ENCODE measurements around the gene RAB15.

The RAB15 gene

GRCh38 chr14:64971943-64972791, at the start of gene RAB15:
TSS of gene RAB15 (minus strand) at chr14:64972336. CDS start at chr14:64972076, 260 bp downstream.
- DNase-seq (ENCODE audit: low spot score) = no peak

GRCh38 chr14:65019944-65020566, 47.9 kb upstream of the RAB15 start:
- peak; percentile 98 for DNase-seq (ENCODE audit: low spot score)

GRCh38 chr14:65016471-65016870, 44.3 kb upstream of the RAB15 start:
- peak; percentile 93 for DNase-seq (ENCODE audit: low spot score)

GRCh38 chr14:65015391-65015790, 43.3 kb upstream of the RAB15 start:
- peak; percentile 95 for DNase-seq (ENCODE audit: low spot score)

DNA sequence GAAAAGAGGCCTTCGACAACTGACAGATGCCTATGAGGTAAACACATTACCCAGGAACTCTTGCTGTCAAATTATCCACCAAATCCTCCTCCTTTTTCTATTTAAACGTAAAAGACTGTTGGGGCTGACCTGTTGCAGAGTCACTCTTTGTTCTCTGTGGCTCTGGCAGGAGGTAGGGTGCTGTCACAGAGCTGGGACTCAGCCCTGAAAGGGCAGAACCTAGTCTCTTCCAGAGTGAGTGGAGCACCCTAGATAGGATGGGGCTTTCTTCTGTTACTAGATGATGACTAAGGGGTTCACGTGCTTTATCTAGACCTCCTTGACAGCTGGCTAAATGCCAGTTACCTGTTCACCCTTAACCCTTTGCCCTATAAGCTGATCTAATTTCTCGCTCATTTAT, 40.2 kb upstream of the RAB15 start:
- DNase-seq (ENCODE audit: low spot score) = peak; percentile 57

DNA sequence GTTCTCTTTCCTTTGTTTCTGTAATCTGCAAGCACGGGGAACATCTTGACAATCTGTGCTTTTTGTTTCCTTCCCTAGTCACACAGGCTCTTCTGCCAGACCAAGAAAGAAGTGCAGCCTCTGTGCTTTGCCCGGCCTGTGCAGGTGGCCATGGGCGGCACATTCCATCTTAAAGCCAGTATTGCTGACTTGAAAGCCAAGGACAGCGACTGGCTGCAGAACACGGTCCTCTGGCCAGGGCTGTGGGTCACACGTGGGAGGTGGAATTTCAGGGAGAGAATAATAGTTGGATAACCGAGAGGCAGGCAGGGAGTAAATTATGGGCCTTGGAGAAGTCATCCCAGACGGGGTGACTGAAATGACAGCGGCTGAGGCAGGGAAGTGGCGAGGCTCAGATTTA, 39.4 kb upstream of the RAB15 start:
- DNase-seq (ENCODE audit: low spot score) = no peak

DNA sequence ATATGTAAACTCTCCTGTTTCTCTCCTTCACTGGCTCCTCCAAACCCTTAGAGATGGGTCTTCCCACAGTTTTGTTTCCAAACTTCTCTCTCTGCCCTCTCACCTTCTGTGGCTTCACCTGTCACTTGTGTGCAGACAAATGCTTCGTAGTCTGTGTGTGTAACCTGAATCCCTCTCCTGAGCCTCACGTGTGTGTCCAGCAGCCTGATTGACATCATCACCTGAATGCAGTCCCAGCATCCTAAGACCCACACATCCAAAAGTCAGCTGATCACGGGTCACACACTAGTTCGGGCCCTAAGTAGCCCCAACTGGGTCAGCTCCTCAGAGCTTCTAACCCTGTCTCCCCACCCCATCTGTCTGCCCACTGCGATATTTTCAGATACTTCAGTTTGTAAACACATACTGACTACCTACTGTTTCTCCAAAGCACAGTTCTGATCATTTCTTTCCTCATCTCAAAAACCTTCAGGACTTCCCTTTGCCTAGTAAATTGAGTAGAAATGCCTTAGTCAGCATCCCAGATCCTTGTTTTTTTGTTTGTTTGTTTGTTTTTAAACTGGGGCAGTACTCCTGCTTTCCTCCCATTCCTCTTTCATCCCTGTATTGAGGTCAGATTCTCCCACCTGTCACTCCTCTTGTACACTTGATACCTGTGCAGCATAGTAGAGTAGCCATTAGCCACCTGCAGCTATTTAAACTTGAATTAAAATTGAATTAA, 38.2 kb upstream of the RAB15 start:
- DNase-seq (ENCODE audit: low spot score) = no peak

DNA sequence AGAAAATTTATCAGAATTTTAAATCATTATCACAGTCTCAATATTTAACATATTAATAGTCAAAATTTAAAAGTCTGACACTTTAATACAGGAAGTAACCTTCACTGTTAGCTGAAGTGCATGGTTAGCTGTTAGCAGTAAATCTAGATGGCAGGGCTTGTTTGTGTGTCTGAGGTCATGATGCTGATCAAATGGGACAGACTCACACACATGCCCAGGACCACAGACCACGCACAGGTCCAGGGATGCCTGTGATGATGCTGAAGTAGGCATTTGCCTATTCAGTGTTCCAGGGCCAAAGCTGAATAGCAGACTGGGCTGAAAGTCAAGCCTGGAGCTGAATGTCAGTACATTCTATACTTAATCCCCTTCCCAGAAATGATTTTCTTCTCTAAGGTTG, 35.1 kb upstream of the RAB15 start:
- no peak for DNase-seq (ENCODE audit: low spot score)

- no peak for DNase-seq (ENCODE audit: low spot score)
Observed at GRCh38 chr14:65006261-65006721, 34.2 kb upstream of the RAB15 start.

DNA sequence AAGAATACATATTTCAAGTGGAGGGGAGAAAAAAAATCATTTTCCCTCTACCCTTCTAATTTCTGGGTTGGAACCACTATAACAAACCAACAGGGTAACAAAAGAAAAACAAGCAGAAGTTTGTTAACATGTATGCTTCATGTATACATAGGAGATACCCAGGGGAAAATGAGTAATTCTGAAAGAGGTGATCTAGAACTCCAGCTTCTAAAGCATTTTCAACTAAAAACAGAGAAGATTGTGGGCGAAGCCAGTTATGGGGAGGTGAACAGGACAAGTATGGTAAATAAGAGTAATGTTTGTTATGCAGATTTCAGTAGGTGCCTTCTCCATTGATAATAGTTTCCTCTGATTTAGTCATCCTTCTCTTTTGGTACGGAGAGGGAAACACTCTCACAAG, 31.3 kb upstream of the RAB15 start:
- DNase-seq (ENCODE audit: low spot score) = no peak

DNA sequence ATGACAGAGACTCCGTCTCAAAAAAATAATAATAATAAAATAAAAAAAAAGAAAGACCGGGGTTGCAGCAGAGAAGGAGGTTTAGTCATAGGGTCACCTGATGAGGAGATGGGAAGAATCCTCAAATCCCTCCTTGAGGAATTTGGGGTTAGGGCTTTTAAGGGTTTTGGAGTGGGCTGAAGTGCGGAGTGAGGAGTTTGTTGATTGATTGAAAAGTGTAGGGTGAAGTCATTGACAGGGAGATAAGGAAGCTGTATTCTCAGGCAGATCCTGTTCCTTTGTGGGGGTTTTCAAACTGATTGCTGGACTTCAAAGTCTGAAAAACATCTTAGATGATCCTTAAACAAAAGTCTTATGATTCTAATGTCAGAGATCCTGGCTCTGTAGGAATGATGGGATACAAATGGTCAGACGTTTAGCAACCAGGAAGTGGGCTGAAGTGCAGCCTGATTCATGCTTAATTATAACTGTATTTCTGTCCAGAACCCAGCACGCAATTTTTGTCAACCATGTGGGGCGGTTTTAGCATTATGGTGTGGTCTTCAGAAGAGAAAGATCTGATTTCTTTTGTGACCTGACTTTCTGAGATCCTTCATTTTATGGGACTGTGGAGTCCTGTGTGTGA, 30.6 kb upstream of the RAB15 start:
- DNase-seq (ENCODE audit: low spot score) = no peak

GRCh38 chr14:65001723-65002122, 29.6 kb upstream of the RAB15 start:
- DNase-seq (ENCODE audit: low spot score) = no peak

- no peak for DNase-seq (ENCODE audit: low spot score)
Observed at GRCh38 chr14:65000898-65001591, 28.9 kb upstream of the RAB15 start.

DNA sequence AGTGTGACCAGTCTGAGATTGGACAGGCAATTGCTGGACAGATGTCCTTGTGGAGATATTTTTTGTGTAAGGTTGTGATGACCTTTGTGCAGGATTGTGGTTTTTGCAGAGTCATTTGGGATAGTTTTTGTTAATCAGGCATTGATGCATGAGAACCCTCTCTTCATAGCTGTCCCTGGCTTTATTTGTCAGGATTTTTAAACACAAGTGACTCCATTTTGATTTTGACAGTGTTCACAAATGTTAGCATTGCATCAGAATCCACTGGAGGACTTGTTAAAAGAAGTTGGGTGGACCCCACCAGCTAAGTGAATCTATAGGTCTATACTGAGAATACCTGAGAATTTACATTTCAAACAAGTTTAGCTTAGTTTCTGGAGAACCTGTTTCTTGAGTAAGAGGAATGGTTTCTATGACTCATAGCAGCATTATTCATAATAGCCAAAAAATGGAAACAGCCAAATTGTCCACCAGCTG, 26.4 kb upstream of the RAB15 start:
- DNase-seq (ENCODE audit: low spot score) = no peak

DNA sequence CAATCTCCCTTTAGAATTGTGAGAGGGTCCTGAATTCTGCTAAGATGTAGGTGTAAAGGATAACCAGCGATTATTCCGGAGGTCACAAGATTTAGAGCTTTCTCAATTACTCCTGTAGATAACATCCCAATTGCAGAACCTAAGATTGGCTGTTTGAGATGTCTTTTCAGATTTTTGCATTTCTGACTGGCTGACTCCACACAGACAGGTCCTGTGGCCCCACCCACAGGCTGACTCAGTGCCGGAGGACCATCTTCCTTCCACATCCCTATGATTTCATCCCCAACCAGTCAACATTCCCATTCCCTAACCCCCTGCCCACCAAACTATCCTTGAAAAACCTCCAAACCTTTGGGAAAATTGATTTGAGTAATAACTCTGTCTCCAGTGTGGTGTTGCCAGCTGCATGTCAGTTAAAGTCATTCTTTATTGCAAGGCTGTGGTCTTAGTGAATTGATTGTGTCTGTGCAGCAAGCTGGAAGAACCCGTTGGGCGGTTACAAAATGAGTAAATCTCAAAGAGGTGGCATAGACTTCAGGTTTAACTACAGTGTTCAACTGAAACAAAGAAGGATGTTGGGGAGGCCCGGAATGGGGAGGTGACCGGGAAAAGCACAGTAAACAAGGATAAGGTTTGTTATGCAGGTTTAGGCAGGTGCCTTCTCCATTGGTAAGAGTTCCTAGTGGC, 25.1 kb upstream of the RAB15 start:
- DNase-seq (ENCODE audit: low spot score) = peak; percentile 83

DNA sequence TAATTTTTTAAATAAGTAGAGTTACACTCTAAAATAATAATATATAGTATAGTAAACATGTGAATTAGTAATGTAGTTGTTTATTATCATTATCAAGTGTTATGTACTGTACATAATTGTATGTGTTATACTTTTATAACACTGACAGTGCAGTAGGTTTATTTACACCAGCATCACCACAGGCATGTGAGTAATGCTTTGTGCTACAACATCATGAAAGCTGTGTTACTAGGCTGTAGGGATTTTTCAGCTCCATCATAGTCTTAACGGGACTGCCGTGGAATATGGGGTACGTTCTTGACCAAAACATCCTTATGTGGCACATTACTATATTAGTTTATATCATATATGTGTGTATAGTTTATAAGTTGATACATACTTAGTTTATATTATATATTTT, 23.2 kb upstream of the RAB15 start:
- no peak for DNase-seq (ENCODE audit: low spot score)

GRCh38 chr14:64994540-64994939, 22.4 kb upstream of the RAB15 start:
- DNase-seq (ENCODE audit: low spot score) = no peak

DNA sequence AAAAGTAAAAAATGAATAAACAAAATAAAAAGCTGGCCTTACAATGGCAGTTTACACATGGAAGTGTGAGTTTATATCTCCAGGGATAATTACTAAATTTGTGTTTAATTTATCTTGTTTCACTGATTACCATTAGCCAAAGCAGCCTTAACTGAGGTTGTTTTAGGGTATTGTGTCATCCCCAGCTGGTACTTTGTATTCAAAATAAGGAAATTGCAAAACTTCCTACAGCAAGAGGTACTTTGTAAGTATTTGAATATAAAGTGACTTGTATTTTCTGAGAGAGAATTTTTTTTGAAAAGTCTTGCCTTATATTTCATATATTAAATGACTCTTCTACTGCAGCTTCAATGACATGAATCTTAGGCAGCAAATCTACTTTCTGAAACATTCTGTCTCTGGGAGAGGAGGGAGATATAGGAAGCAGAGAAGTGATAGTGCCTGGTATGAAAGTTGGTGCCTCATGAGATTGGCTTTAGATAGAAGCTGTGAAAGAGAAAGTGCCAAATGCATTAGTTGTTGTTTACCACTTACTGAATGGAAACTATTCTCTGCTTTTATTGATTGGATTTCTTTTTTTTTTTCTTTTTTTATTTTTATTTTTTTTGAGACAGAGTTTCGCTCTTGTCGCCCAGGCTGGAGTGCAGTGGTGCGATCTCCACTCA, 21.3 kb upstream of the RAB15 start:
- DNase-seq (ENCODE audit: low spot score) = no peak

GRCh38 chr14:64992328-64992885, 20.3 kb upstream of the RAB15 start:
- no peak for DNase-seq (ENCODE audit: low spot score)

DNA sequence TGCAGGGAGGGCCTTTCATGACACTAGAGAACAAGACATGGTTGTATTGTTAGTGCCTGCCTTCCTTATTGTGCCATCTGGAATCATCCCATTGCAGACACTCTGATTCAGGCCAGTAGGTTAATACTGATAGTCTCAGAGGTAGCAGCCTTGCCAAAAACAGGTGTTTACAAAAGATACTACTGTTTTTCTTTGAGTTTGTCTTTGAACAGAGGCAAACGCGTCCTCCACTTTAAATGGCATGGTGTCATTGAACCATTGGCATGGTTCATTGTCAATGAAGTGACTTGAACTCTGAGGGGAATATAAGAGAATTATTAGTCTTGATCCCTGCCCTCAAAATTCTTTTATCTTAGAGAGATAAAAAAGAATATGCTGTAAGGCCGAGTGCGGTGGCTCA, 18.8 kb upstream of the RAB15 start:
- no peak for DNase-seq (ENCODE audit: low spot score)

Data from pons (tissue), 1 donor.